VCaP (cell line): ENCODE results near the gene UGT1A5.

Experiments
- H3K27ac ChIP-seq: fragments of 450-650 bp; 2 replicates; pipeline ENCODE4 v1.5.1; 2017
- TF ChIP-seq, protein P1 (sequence below): fragments of 450-650 bp; conservative IDR thresholded peaks from 2 replicates; pipeline ENCODE4 v1.5.1; 2017; ENCODE audit warnings: mild to moderate bottlenecking, moderate library complexity

UGT1A5 gene

DNA sequence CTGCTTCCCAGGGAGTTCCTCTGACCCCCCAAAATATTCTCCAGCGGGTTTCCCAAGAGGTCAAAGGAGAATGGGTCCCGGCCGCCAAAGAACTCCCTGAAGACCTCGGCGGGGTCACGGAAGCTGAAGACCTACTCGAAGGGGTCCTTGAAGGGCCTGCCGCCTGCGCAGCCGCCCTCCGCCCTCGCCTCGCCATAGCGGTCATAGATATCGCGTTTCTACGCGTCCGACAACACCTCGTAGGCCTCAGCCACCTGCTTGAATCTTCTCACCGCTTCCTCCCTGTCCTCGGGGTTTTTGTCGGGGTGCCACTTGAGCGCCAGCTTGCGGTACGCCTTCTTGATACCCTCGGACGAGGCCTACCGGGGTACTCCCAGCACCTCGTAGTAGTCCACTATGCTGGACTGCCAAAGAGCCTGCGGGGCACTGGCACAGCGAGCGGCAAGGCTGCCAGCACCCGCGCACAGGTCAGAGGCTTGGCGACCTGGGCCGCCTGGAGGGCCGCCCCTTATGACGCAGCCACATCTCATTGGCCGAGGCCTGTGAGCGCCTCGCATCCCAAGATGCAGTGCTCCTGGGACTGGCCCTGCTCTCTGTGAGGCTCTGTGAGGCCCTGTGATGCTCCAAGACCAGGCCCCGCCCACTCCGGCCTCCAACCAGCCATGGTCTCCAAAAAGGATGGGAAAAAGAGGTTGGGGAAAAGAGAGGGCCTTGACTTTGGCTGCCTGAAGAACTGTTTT is 42.3 kb downstream of the UGT1A5 start:
- TF ChIP-seq, protein P1, sequence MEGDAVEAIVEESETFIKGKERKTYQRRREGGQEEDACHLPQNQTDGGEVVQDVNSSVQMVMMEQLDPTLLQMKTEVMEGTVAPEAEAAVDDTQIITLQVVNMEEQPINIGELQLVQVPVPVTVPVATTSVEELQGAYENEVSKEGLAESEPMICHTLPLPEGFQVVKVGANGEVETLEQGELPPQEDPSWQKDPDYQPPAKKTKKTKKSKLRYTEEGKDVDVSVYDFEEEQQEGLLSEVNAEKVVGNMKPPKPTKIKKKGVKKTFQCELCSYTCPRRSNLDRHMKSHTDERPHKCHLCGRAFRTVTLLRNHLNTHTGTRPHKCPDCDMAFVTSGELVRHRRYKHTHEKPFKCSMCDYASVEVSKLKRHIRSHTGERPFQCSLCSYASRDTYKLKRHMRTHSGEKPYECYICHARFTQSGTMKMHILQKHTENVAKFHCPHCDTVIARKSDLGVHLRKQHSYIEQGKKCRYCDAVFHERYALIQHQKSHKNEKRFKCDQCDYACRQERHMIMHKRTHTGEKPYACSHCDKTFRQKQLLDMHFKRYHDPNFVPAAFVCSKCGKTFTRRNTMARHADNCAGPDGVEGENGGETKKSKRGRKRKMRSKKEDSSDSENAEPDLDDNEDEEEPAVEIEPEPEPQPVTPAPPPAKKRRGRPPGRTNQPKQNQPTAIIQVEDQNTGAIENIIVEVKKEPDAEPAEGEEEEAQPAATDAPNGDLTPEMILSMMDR = no peak
- no peak overlapping the region for H3K27ac ChIP-seq

DNA sequence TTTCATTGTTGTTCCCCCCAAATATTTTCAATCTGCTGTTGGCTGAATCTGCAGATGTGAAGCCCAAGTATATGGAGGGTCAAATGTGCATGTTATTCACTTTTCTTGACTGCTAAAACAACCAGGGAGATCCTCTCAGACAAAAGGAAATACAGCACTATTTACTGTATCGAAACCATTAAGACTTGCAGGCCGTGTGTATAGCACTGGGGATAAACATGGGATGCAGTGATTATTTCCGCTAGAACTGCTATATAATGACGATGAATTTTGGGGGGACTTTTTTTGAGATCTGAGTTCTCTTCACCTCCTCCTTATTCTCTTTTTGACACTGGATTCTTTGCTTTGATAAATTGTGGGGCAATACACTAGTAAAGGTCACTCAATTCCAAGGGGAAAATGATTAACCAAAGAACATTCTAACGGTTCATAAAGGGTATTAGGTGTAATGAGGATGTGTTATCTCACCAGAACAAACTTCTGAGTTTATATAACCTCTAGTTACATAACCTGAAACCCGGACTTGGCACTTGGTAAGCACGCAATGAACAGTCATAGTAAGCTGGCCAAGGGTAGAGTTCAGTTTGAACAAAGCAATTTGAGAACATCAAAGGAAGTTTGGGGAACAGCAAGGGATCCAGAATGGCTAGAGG is 43.8 kb downstream of the UGT1A5 start:
- no peak overlapping the region for H3K27ac ChIP-seq
- TF ChIP-seq, protein P1 = no peak

DNA sequence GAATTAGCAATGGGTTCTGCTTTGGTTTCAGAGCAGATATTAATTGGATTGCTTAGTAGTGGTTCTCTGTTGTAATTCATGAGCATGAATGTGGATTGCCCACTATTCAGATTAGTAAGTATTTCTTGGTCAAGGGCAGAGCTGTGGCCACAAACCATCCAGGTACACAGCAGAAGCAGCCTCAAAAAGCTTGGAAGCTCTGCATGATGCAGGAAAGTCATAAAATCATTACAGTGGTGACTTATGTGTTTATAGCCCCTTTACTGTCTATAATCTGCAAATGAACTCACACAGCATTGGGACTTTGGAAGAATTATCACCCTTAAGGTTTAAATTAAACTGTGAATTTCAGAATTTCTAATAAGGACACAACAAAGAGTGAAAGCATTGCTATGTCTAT is 45.4 kb downstream of the UGT1A5 start:
- TF ChIP-seq, protein P1 = no peak
- no peak overlapping the region for H3K27ac ChIP-seq

DNA sequence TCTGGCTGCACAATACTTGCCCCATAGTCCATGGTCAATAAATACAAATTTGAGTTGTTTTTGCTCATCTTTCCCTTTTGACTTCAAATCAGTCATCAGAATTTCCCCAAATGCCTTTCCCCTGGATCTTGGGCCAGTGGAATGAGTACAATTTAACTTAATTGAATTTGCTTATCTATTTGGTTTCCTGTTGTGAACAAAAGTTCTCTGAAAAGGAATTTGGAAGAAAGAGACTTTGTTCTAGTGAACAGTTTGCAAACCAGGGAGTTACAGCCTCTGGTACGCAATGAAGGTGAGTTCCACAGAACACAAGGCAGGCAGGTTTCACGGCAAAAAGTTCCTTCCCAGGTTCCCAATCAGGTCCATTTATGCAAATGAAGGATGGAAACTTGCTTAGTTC is 46.1 kb downstream of the UGT1A5 start:
- TF ChIP-seq, protein P1 = no peak
- H3K27ac ChIP-seq = no peak overlapping the region

DNA sequence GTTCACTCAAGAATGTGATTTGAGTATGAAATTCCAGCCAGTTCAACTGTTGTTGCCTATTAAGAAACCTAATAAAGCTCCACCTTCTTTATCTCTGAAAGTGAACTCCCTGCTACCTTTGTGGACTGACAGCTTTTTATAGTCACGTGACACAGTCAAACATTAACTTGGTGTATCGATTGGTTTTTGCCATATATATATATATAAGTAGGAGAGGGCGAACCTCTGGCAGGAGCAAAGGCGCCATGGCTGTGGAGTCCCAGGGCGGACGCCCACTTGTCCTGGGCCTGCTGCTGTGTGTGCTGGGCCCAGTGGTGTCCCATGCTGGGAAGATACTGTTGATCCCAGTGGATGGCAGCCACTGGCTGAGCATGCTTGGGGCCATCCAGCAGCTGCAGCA is 47.3 kb downstream of the UGT1A5 start, which contains the start of gene UGT1A1:
UGT1A1 (plus strand) TSS at position 228 of the 400 bp plus-strand sequence; CDS start at position 246, 18 bp downstream.
- H3K27ac ChIP-seq = no peak within 1 kb of the TSS
- TF ChIP-seq, protein P1 = no peak

DNA sequence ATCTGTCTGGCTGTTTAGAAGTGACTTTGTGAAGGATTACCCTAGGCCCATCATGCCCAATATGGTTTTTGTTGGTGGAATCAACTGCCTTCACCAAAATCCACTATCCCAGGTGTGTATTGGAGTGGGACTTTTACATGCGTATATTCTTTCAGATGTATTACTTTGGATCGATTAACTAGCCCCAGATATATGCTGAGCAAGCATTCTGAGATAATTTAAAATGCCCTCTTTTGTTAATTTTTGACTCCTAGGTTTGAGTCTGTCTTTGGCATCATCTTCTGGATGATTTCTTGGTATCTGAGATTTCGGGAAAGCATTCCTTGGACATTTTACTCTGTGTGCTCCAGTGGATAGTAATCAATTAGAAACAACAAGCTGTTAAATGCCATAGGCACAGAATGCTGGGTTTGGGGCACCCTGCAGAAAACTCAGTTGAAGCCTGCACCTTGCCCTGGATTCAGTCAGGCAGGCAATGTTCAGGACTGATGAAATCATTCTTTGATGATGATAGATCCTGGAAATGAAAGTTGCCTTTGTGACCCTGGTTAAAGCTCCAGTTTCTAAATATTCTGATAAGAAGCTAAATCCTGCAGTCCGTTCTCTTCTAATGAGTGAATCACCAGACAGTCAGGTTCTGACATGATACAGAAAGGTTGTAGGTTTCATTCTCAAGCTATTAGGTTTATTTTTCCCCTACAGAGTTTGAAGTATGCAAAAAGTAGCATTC is 48.5 kb downstream of the UGT1A5 start:
- TF ChIP-seq, protein P1 = no peak
- H3K27ac ChIP-seq = no peak overlapping the region

DNA sequence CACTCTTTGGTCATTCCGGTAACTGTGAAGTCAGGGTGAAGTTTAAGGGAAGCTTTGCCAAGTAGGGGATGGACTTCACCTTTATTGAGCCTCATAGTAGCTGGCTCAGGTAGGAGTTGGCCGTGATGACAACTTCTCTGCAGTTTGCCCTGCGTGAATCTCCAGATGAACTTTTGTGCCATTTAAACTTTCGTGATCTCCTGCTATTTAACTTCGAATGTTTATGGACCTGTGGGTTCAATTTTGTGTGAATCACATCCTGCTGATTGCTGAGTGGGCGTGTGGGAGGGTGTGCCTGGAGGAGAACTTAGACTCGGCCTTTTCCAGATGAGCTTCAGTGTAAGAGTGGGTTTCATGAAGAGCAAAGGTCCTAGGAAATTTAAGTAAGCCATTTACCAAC is 51.6 kb downstream of the UGT1A5 start:
- H3K27ac ChIP-seq = no peak overlapping the region
- TF ChIP-seq, protein P1 = no peak
